IMR-90 (cell line): ENCODE results near the gene B2M. TPM values are rescaled to one million over a fixed set of nuclear protein-coding genes. Genes with fewer than 3 reads are reported as not detected.

ENCODE experiments used
- ATAC-seq: fragments of 200-7000 bp; cut with Tn5 transposase; 2 replicates; pipeline ENCODE4 v1.9.1; 2020; ENCODE audit warnings: low read depth, mild to moderate bottlenecking, moderate library complexity
- BruUV-seq: library from RNA; stranded (reverse); fragments of 400-500 nt; replicated peaks from 2 replicates; lab custom pipeline; 2021; lab: Mats Ljungman, UMichigan
- CTCF ChIA-PET: fragments of 300-600 bp; formaldehyde crosslinking; extraction: SDS; loops from one replicate; lab custom pipeline; 2021; ENCODE audit warnings: antibody characterized with exemption; lab: Yijun Ruan, JAX
- POLR2A ChIA-PET: fragments of 300-600 bp; sonication (Branson Sonifier 250); formaldehyde crosslinking; loops from one replicate; lab custom pipeline; 2022; ENCODE audit warnings: antibody characterized with exemption; ENCODE audit not compliant: unreplicated experiment; lab: Charles Lee
- DNase-seq: peaks from one replicate; pipeline ENCODE4 v3.0.0; 2013
- H2AFZ ChIP-seq: replicated peaks from 2 replicates; pipeline ENCODE3; 2013; ENCODE audit warnings: low read length, mild to moderate bottlenecking; ENCODE audit not compliant: poor library complexity
- H2AK5ac ChIP-seq: 2 replicates; pipeline ENCODE4 v1.6.1; 2013; ENCODE audit warnings: low read depth, low read length, inconsistent platforms
- H2AK9ac ChIP-seq: replicated peaks from 2 replicates; pipeline ENCODE3; 2013; ENCODE audit warnings: mild to moderate bottlenecking, low read depth, low read length, moderate library complexity; ENCODE audit not compliant: poor library complexity
- H2BK120ac ChIP-seq: 2 replicates; pipeline ENCODE4 v1.6.1; 2013; ENCODE audit warnings: low read depth, low read length, inconsistent platforms
- H2BK15ac ChIP-seq: 3 replicates; pipeline ENCODE4 v1.6.1; 2013; ENCODE audit warnings: low read depth, low read length, inconsistent platforms
- H2BK20ac ChIP-seq: 2 replicates; pipeline ENCODE4 v1.6.1; 2013; ENCODE audit warnings: low read depth, mild to moderate bottlenecking, inconsistent platforms, low read length, moderate library complexity
- H2BK5ac ChIP-seq: 2 replicates; pipeline ENCODE4 v1.6.1; 2013; ENCODE audit warnings: mild to moderate bottlenecking, low read depth, low read length, inconsistent platforms; ENCODE audit not compliant: poor library complexity, severe bottlenecking
- H3K14ac ChIP-seq: replicated peaks from 2 replicates; pipeline ENCODE4 v1.6.1; 2013; ENCODE audit warnings: low read depth, low read length, inconsistent platforms
- H3K18ac ChIP-seq: 2 replicates; pipeline ENCODE4 v1.6.1; 2013; ENCODE audit warnings: low read depth, low read length, control low read depth
- H3K23ac ChIP-seq: 2 replicates; pipeline ENCODE4 v1.6.1; 2013; ENCODE audit warnings: low read depth, low read length, inconsistent platforms
- H3K27ac ChIP-seq: 2 replicates; pipeline ENCODE4 v1.5.1; 2013; ENCODE audit warnings: mild to moderate bottlenecking, control low read depth, low read length; ENCODE audit not compliant: insufficient read depth
- H3K27me3 ChIP-seq: 2 replicates; pipeline ENCODE4 v1.6.1; 2013; ENCODE audit warnings: low read length; ENCODE audit not compliant: control insufficient read depth, insufficient read depth
- H3K36me3 ChIP-seq: 2 replicates; pipeline ENCODE4 v1.6.1; 2013; ENCODE audit warnings: low read length, mixed read lengths; ENCODE audit not compliant: control insufficient read depth, insufficient read depth
- H3K4ac ChIP-seq: 2 replicates; pipeline ENCODE4 v1.6.1; 2013; ENCODE audit warnings: low read depth, low read length, inconsistent platforms
- H3K4me1 ChIP-seq: 2 replicates; pipeline ENCODE4 v1.6.1; 2013; ENCODE audit warnings: low read length, mixed read lengths; ENCODE audit not compliant: control insufficient read depth, insufficient read depth
- H3K4me2 ChIP-seq: 2 replicates; pipeline ENCODE4 v1.6.1; 2013; ENCODE audit warnings: low read depth, mild to moderate bottlenecking, control low read depth, low read length, moderate library complexity
- H3K4me3 ChIP-seq: 2 replicates; pipeline ENCODE4 v1.5.1; 2013; ENCODE audit warnings: low read depth, mild to moderate bottlenecking, control low read depth, low read length, moderate library complexity; ENCODE audit not compliant: insufficient read depth
- H3K56ac ChIP-seq: 2 replicates; pipeline ENCODE4 v1.6.1; 2013; ENCODE audit warnings: low read length, inconsistent platforms; ENCODE audit not compliant: insufficient read depth; ENCODE audit errors: extremely low read depth
- H3K79me1 ChIP-seq, 2 experiments: 2 replicates each; pipeline ENCODE4 v1.6.1; 2013; ENCODE audit warnings: low read length in 2 of 2, inconsistent platforms in 1 of 2, low read depth in 1 of 2
- H3K9ac ChIP-seq: 2 replicates; pipeline ENCODE4 v1.6.1; 2013; ENCODE audit warnings: low read depth, low read length, control low read depth
- H3K9me1 ChIP-seq: 2 replicates; pipeline ENCODE4 v1.6.1; 2013; ENCODE audit warnings: low read length, inconsistent platforms; ENCODE audit not compliant: insufficient read depth
- H3K9me3 ChIP-seq: 2 replicates; pipeline ENCODE4 v1.6.1; 2013; ENCODE audit warnings: low read length; ENCODE audit not compliant: control insufficient read depth, insufficient read depth
- H4K20me1 ChIP-seq: 2 replicates; pipeline ENCODE4 v1.6.1; 2013; ENCODE audit warnings: low read length, inconsistent platforms; ENCODE audit not compliant: insufficient read depth
- H4K5ac ChIP-seq: 2 replicates; pipeline ENCODE4 v1.6.1; 2013; ENCODE audit warnings: mild to moderate bottlenecking, low read depth, low read length, control low read depth
- H4K8ac ChIP-seq, 2 experiments: 2 replicates each; pipeline ENCODE4 v1.6.1; 2013; ENCODE audit warnings: low read depth in 2 of 2, low read length in 2 of 2, control low read depth in 1 of 2, inconsistent platforms in 1 of 2
- H4K91ac ChIP-seq: 2 replicates; pipeline ENCODE4 v1.6.1; 2013; ENCODE audit warnings: low read depth, low read length, inconsistent platforms; ENCODE audit not compliant: insufficient read depth
- FOS ChIP-seq: fragments of 150-350 bp; IDR thresholded peaks from 2 replicates; pipeline ENCODE4 v1.6.1; 2016; ENCODE audit warnings: low read depth, low read length
- MAZ ChIP-seq: IDR thresholded peaks from 2 replicates; pipeline ENCODE4 v1.6.1; 2012; ENCODE audit warnings: low read depth, mild to moderate bottlenecking, low read length, improper control_type of control experiment, moderate library complexity, borderline replicate concordance
- RAD21 ChIP-seq: IDR thresholded peaks from 2 replicates; pipeline ENCODE4 v1.6.1; 2012; ENCODE audit warnings: low read length, improper control_type of control experiment
- RCOR1 ChIP-seq: IDR thresholded peaks from 2 replicates; pipeline ENCODE4 v1.6.1; 2012; ENCODE audit warnings: mild to moderate bottlenecking, low read length, improper control_type of control experiment; ENCODE audit not compliant: insufficient replicate concordance
- WGBS, 2 experiments: methylation state at CpG; one replicate each; pipeline versions ENCODE4 v1.1.5 to v1.1.7; 2013; ENCODE audit warnings: missing lambda C conversion rate in 2 of 2; ENCODE audit not compliant: insufficient read length in 1 of 2; ENCODE audit errors: extremely low coverage in 2 of 2; 5-methylcytosine and 5-hydroxymethylcytosine counted together
- dilution Hi-C: fragments of 300-500 bp; cut with HindIII; formaldehyde crosslinking; loops from one replicate; pipeline ENCODE4 v1.14.3; 2018; ENCODE audit warnings: low sequenced_read_pairs; ENCODE audit not compliant: unreplicated experiment
- in situ Hi-C: fragments of 300-500 bp; cut with MboI; formaldehyde crosslinking; loops from 3 replicates; pipeline ENCODE4 v1.14.3; 2019; ENCODE audit warnings: low sequenced_read_pairs, inconsistent platforms, mixed read lengths
- intact Hi-C: fragments of 100-400 bp; cut with micrococcal nuclease; formaldehyde crosslinking; loops from 2 replicates; pipeline ENCODE4 v1.10.0; 2022
- polyA plus RNA-seq, 3 experiments: library from polyadenylated mRNA; depleted of rRNA; stranded (reverse); fragments of >200 nt; gene quantifications; 2 replicates each; pipeline ENCODE4 v1.2.3, GENCODE V29; 2012; ENCODE audit warnings: low replicate concordance in 1 of 3
- total RNA-seq: library from RNA; depleted of rRNA; stranded (reverse); fragments of >200 nt; gene quantifications from 2 replicates; pipeline ENCODE4 v1.2.3, GENCODE V29; 2012

B2M gene
- total and polyA plus RNA-seq, 2 of the 4 experiments (the other 2 are of a cell fraction): 895 to 3,394 TPM

- TF ChIP-seq RCOR1 (no peak), RAD21 (no peak)
Measured at GRCh38 chr15:44670087-44670950, 41.0 kb upstream of the B2M start (continued).

- Histone ChIP-seq H3K9me1 (no peaks in the 10 kb centered on the region; the same call in 1 of the 2 replicates), H2AK5ac (no peak overlapping the region), H3K23ac (no peak overlapping the region), H2AFZ (no peak overlapping the region), H2BK15ac (no peak overlapping the region), H2BK5ac (no peak overlapping the region), H3K14ac (no peak overlapping the region), H3K4me2 (no peak overlapping the region), H4K20me1 (no peaks in the 10 kb centered on the region), H2BK20ac (no peak overlapping the region), H3K4me3 (no peak overlapping the region), H2AK9ac (no peak overlapping the region), H3K27me3 (peaks cover 37% of the 10 kb centered on the region), H3K56ac (no peak overlapping the region), H2BK120ac (no peak overlapping the region), H3K4ac (no peak overlapping the region), H4K8ac (no peak overlapping the region), H4K91ac (no peak overlapping the region), H3K36me3 (no peaks in the 10 kb centered on the region), H3K9me3 (no peaks in the 10 kb centered on the region), H3K18ac (no peak overlapping the region), H3K9ac (no peak overlapping the region), H3K79me1 (no peaks in the 10 kb centered on the region), H3K4me1 (no peaks in the 10 kb centered on the region), H3K27ac (no peak overlapping the region), H4K5ac (no peak overlapping the region)
- TF ChIP-seq FOS (no peak), MAZ (no peak)
- in situ Hi-C loops: no loop called here
- ATAC-seq (no peak), DNase-seq (no peak)
- dilution Hi-C loops: no loop called here
- WGBS, 2 experiments: 25% methylated on average over 1 of the region's 2 CpGs; no CpG with 5 or more reads in 1 of the 2 experiments
- no TSS peak for BruUV-seq
- intact Hi-C loops: no loop called here
- POLR2A ChIA-PET: no interaction called here
- CTCF ChIA-PET: no interaction called here
Measured at GRCh38 chr15:44673639-44674038, 37.7 kb upstream of the B2M start.
